SK-N-MC (cell line): ENCODE data around the gene NFE2L1.

Experiments used
- EZH2 ChIP-seq: fragments of 200-600 bp; sonication (generic); IDR thresholded peaks from one replicate; pipeline ENCODE4 v1.6.1; 2017; ENCODE audit warnings: antibody characterized with exemption
- FOXP2 ChIP-seq: optimal IDR thresholded peaks from 2 replicates; pipeline ENCODE3; 2011; ENCODE audit warnings: mild to moderate bottlenecking, moderate library complexity; ENCODE audit not compliant: insufficient read depth; ENCODE audit errors: extremely low read length, control extremely low read depth
- POLR2AphosphoS5 ChIP-seq: IDR thresholded peaks from 2 replicates; pipeline ENCODE4 v1.6.1; 2012; ENCODE audit warnings: mild to moderate bottlenecking, low read depth, low read length, borderline replicate concordance

GRCh38 chr17:48021934-48022333 lies 26.2 kb upstream of the NFE2L1 start:
- TF ChIP-seq POLR2AphosphoS5 (no peak), EZH2 (no peak), FOXP2 (no peak)
